Ovary (tissue), 3 donors: ENCODE data around the gene CTPS2.

Experiments used
- CTCF ChIP-seq, 3 donors: fragments of 450-650 bp in 2 of 3; fragments of 200-600 bp in 1 of 3; IDR thresholded peaks; one replicate each; pipeline versions ENCODE4 v1.5.1 to v1.8.0; 2016 to 2022; ENCODE audit warnings: antibody characterized with exemption in 3 of 3, mild to moderate bottlenecking in 1 of 3
- EP300 ChIP-seq: sonication (generic); formaldehyde crosslinking; IDR thresholded peaks from one replicate; pipeline ENCODE4 v1.6.1; 2017; ENCODE audit warnings: antibody characterized with exemption
- POLR2A ChIP-seq: fragments of 450-650 bp; IDR thresholded peaks from one replicate; pipeline ENCODE4 v1.6.1; 2017; ENCODE audit warnings: antibody characterized with exemption, mild to moderate bottlenecking, moderate library complexity
- donor health status: DM: no; HTN: no; CAD: no.

GRCh38 chrX:16547644-16548043 lies 164.8 kb downstream of the CTPS2 start:
- TF ChIP-seq CTCF (IDR thresholded peaks at IDR 0.05), result no peak
- no peak for TF ChIP-seq POLR2A
- no peak for TF ChIP-seq EP300
